K562 (cell line): Measurements from ENCODE around the gene MLC1. TPM values are rescaled to one million over a fixed set of nuclear protein-coding genes. Genes with fewer than 3 reads are reported as not detected.

ENCODE experiments used
- ARID4B ChIP-seq: sonication (generic); formaldehyde crosslinking; IDR thresholded peaks from 2 replicates; pipeline ENCODE4 v1.8.0; 2022; ENCODE audit warnings: mild to moderate bottlenecking, missing genetic modification reagents
- HMBOX1 ChIP-seq: sonication (generic); IDR thresholded peaks from 2 replicates; pipeline ENCODE4 v1.6.1; 2016
- ILK ChIP-seq: fragments of 450-650 bp; IDR thresholded peaks from 2 replicates; pipeline ENCODE4 v1.6.1; 2016; ENCODE audit warnings: missing genetic modification characterization, low read depth, mild to moderate bottlenecking, missing compliant biosample characterization, moderate library complexity, borderline replicate concordance
- ZBED1 ChIP-seq: IDR thresholded peaks from 2 replicates; pipeline ENCODE4 v1.6.1; 2014
- ZBTB11 ChIP-seq, 3 experiments: fragments of 200-800 bp in 1 of 3; fragments of 250-450 bp in 1 of 3; fragments of 450-650 bp in 1 of 3; sonication (Bioruptor Pico) in 1 of 3; sonication (Bioruptor generic) in 1 of 3; formaldehyde crosslinking in 1 of 3; IDR thresholded peaks; 2 replicates each; pipeline versions ENCODE4 v1.6.1 to v1.8.0; 2016 to 2022; ENCODE audit warnings: mild to moderate bottlenecking in 2 of 3, missing genetic modification characterization in 2 of 3, missing compliant biosample characterization in 1 of 3, moderate library complexity in 1 of 3
- ZBTB40 ChIP-seq, 2 experiments: fragments of 450-650 bp in 1 of 2; sonication (generic) in 1 of 2; formaldehyde crosslinking in 1 of 2; IDR thresholded peaks; 2 replicates each; pipeline versions ENCODE4 v1.7.1 to v1.9.0; 2016 to 2022; ENCODE audit warnings: inconsistent platforms in 1 of 2, mild to moderate bottlenecking in 1 of 2, missing genetic modification reagents in 1 of 2
- ZBTB8A ChIP-seq: fragments of 450-650 bp; IDR thresholded peaks from 2 replicates; pipeline ENCODE4 v1.6.1; 2018; ENCODE audit warnings: mild to moderate bottlenecking, moderate library complexity; ENCODE audit not compliant: partially characterized antibody
- polyA plus RNA-seq, 8 experiments: library from polyadenylated mRNA; depleted of rRNA in 4 of 8; stranded (reverse) in 5 of 8; unstranded in 3 of 8; fragments of >200 nt; fragmentation: Nextera tagmentation in 2 of 8; fragmentation: Illumina TruSeq in 1 of 8; extraction: Ambion mirVana in 2 of 8; extraction: Trizol in 1 of 8; gene quantifications; 2 replicates each; pipeline versions ENCODE4 v1.2.1 to v1.2.3, GENCODE V29; 2011 to 2014; ENCODE audit warnings: inconsistent platforms in 1 of 8, missing spikeins in 1 of 8
- total RNA-seq, 7 experiments: library from RNA; depleted of rRNA in 6 of 7; stranded (reverse); fragments of >200 nt in 6 of 7; fragmentation: Illumina TruSeq in 2 of 7; extraction: Trizol in 2 of 7; gene quantifications; 2 replicates each; pipeline versions ENCODE4 v1.2.1 to v1.2.3, GENCODE V29; 2011 to 2021; ENCODE audit warnings: low replicate concordance in 1 of 7

MLC1 gene
- total and polyA plus RNA-seq, 9 of the 15 experiments (the other 6 are each of a cell fraction or from before 2014, with no cell fraction given): 0.06 to 0.98 (median 0.39) TPM

GRCh38 chr22:50121202-50121740 is 36.0 kb upstream of the MLC1 start (continued):
- no peak for TF ChIP-seq ARID4B (CRISPR knock-in tag)
- no peak for TF ChIP-seq ZBED1
- TF ChIP-seq ZBTB11 (CRISPR knock-in tag; IDR thresholded peaks at IDR 0.05): no peak
- TF ChIP-seq ZBTB8A: no peak
- no peak for TF ChIP-seq HMBOX1
- TF ChIP-seq ZBTB40 (IDR thresholded peaks at IDR 0.05): no peak
- TF ChIP-seq ZBTB40 (CRISPR knock-in tag; IDR thresholded peaks at IDR 0.05): no peak
- TF ChIP-seq ILK (tag): no peak
